HepG2 (cell line): ENCODE data around the gene WFDC1. TPM values are rescaled to one million over a fixed set of nuclear protein-coding genes. Genes with fewer than 3 reads are reported as not detected.

Experiments used
- ATAC-seq: fragments of 200-7000 bp; cut with Tn5 transposase; 3 replicates; pipeline ENCODE4 v1.9.1; 2020; ENCODE audit warnings: mild to moderate bottlenecking, moderate library complexity
- BruUV-seq: library from RNA; stranded (reverse); fragments of 400-500 nt; replicated peaks from 2 replicates; lab custom pipeline; 2021; lab: Mats Ljungman, UMichigan
- CTCF ChIA-PET: fragments of 300-600 bp; formaldehyde crosslinking; extraction: SDS; loops from one replicate; lab custom pipeline; 2021; ENCODE audit warnings: low total read pairs, inconsistent platforms, low intra/inter-chr PET ratio; lab: Yijun Ruan, JAX
- POLR2A ChIA-PET: fragments of 350-600 bp; sonication (Branson Sonifier 250); formaldehyde crosslinking; loops from one replicate; lab custom pipeline; 2020; ENCODE audit warnings: antibody characterized with exemption, inconsistent platforms; lab: Yijun Ruan, JAX
- DNase-seq: peaks from one replicate; pipeline ENCODE4 v3.0.0-alpha.2; 2015; ENCODE audit warnings: low spot score
- FAIRE-seq: peaks from 3 replicates; lab custom pipeline; 2011; peaks lifted over from hg19 to GRCh38; lab: Jason Lieb, UNC
- H2AFZ ChIP-seq: one replicate; pipeline ENCODE4 v1.6.1; 2011; ENCODE audit warnings: low read length, inconsistent platforms
- H3K27ac ChIP-seq: fragments of 300-600 bp; 3 replicates; pipeline ENCODE4 v1.8.0; 2011; ENCODE audit warnings: mixed run types, mild to moderate bottlenecking, mixed read lengths, low read length, inconsistent platforms; ENCODE audit not compliant: insufficient read depth; ENCODE audit errors: extremely low read length
- H3K27me3 ChIP-seq, 2 experiments: fragments of 200-600 bp in 1 of 2; 2 replicates in 1 of 2; 3 replicates in 1 of 2; pipeline versions ENCODE4 v1.6.0 to v1.8.0; 2011; ENCODE audit warnings: low read length in 2 of 2, mild to moderate bottlenecking in 2 of 2, moderate library complexity in 2 of 2, inconsistent platforms in 1 of 2; ENCODE audit not compliant: insufficient read depth in 2 of 2, control insufficient read depth in 1 of 2
- H3K36me3 ChIP-seq, 2 experiments: fragments of 200-600 bp in 1 of 2; replicated peaks in 1 of 2; 2 replicates in 1 of 2; 3 replicates in 1 of 2; pipeline versions ENCODE4 v1.5.1 to v1.8.0; 2011; ENCODE audit warnings: low read length in 2 of 2, inconsistent platforms in 1 of 2; ENCODE audit not compliant: insufficient read depth in 2 of 2, control insufficient read depth in 1 of 2
- H3K4me1 ChIP-seq: 2 replicates; pipeline ENCODE4 v1.5.1; 2012; ENCODE audit warnings: low read length, inconsistent platforms; ENCODE audit not compliant: insufficient read depth
- H3K4me2 ChIP-seq: 2 replicates; pipeline ENCODE4 v1.6.0; 2011; ENCODE audit warnings: low read depth, low read length, inconsistent platforms
- H3K4me3 ChIP-seq, 3 experiments: fragments of 200-600 bp in 1 of 3; sonication (generic), shearing (Covaris generic) in 1 of 3; replicated peaks in 1 of 3; 2 replicates each; pipeline ENCODE4 v1.5.1; 2011 to 2016; ENCODE audit warnings: low read length in 3 of 3, inconsistent platforms in 2 of 3, low read depth in 2 of 3, mild to moderate bottlenecking in 2 of 3, control low read depth in 1 of 3, mixed read lengths in 1 of 3; ENCODE audit not compliant: insufficient read depth in 1 of 3
- H3K79me2 ChIP-seq: one replicate; pipeline ENCODE4 v1.6.1; 2011; ENCODE audit warnings: low read length, inconsistent platforms; ENCODE audit not compliant: insufficient read depth
- H3K9ac ChIP-seq: 2 replicates; pipeline ENCODE4 v1.6.0; 2011; ENCODE audit warnings: mild to moderate bottlenecking, low read depth, low read length, inconsistent platforms; ENCODE audit not compliant: insufficient read depth
- H3K9me3 ChIP-seq: 2 replicates; pipeline ENCODE4 v1.5.1; 2012; ENCODE audit warnings: mild to moderate bottlenecking, low read length
- H4K20me1 ChIP-seq: 2 replicates; pipeline ENCODE4 v1.6.0; 2011; ENCODE audit warnings: inconsistent platforms, mild to moderate bottlenecking, low read length, moderate library complexity; ENCODE audit not compliant: insufficient read depth
- EHMT2 ChIP-seq: fragments of 200-600 bp; sonication (generic); IDR thresholded peaks from 2 replicates; pipeline ENCODE4 v1.7.0; 2017; ENCODE audit warnings: antibody characterized with exemption, low read depth, low read length, borderline replicate concordance
- ISL2 ChIP-seq: sonication (generic); formaldehyde crosslinking; IDR thresholded peaks from 2 replicates; pipeline ENCODE4 v1.5.0; 2020; ENCODE audit warnings: missing genetic modification reagents
- SSRP1 ChIP-seq: IDR thresholded peaks from 2 replicates; pipeline ENCODE4 v1.6.1; 2016; ENCODE audit warnings: control low read depth
- YY1 ChIP-seq: IDR thresholded peaks from 2 replicates; pipeline ENCODE4 v1.6.1; 2011; ENCODE audit warnings: low read length, low read depth, moderate library complexity, mild to moderate bottlenecking; ENCODE audit not compliant: insufficient read depth, insufficient replicate concordance
- ZNF557 ChIP-seq: sonication (generic); formaldehyde crosslinking; IDR thresholded peaks from 2 replicates; pipeline ENCODE4 v1.4.0; 2020; ENCODE audit warnings: missing genetic modification reagents
- WGBS: methylation state at CpG from one replicate; pipeline ENCODE4 v1.1.6; 2017; ENCODE audit warnings: low lambda C conversion rate; 5-methylcytosine and 5-hydroxymethylcytosine counted together
- in situ Hi-C: cut with HindIII; loops from 2 replicates; pipeline ENCODE4 v1.10.0; 2017; ENCODE audit warnings: low pct_unique_long_range_greater_than_20kb; ENCODE audit not compliant: extremely low pct_ligation_motif_present
- intact Hi-C: fragments of 100-400 bp; cut with micrococcal nuclease; formaldehyde crosslinking; loops from one replicate; pipeline ENCODE4 v1.10.0; 2022; ENCODE audit not compliant: unreplicated experiment
- polyA plus RNA-seq, 8 experiments: library from polyadenylated mRNA; depleted of rRNA in 3 of 8; stranded (reverse) in 7 of 8; unstranded in 1 of 8; fragments of >200 nt; fragmentation: Illumina TruSeq in 4 of 8; extraction: Trizol in 4 of 8; gene quantifications; 2 replicates each; pipeline versions ENCODE4 v1.2.1 to v1.2.3, GENCODE V29; 2011 to 2016; ENCODE audit warnings: low read depth in 4 of 8, missing spikeins in 1 of 8, mixed read lengths in 1 of 8; ENCODE audit not compliant: insufficient read depth in 1 of 8
- total RNA-seq, 5 experiments: library from RNA; depleted of rRNA; stranded (reverse); fragments of >200 nt; fragmentation: Illumina TruSeq; extraction: Trizol; gene quantifications; 2 replicates each; pipeline ENCODE4 v1.2.3, GENCODE V29; 2016; ENCODE audit warnings: low read depth in 1 of 5
- TF ChIP-seq, protein P1 (sequence below): sonication (generic); formaldehyde crosslinking; IDR thresholded peaks from 2 replicates; pipeline ENCODE4 v1.5.0; 2020; ENCODE audit warnings: missing genetic modification reagents
- TF ChIP-seq, protein P2 (sequence below): sonication (generic); formaldehyde crosslinking; IDR thresholded peaks from 2 replicates; pipeline ENCODE4 v1.5.0; 2020; ENCODE audit warnings: mild to moderate bottlenecking, missing genetic modification reagents, moderate library complexity
- TF ChIP-seq, protein P3 (sequence below): sonication (generic); formaldehyde crosslinking; IDR thresholded peaks from 2 replicates; pipeline ENCODE4 v1.8.0; 2022; ENCODE audit warnings: low read depth, missing genetic modification reagents

The WFDC1 gene
- total and polyA plus RNA-seq, 2 of the 13 experiments (the other 11 are each of a cell fraction or from before 2014, with no cell fraction given), result not detected

GRCh38 chr16:84331998-84332780 is 37.5 kb downstream of the WFDC1 start:
- Histone ChIP-seq H3K27ac (no peak overlapping the region), H3K9ac (no peak overlapping the region), H2AFZ (no peak overlapping the region), H3K36me3 (no peaks in the 10 kb centered on the region), H3K27me3 (peaks cover 2 to 41% of the 10 kb centered on the region in 2 experiments; a peak in 4 of 5 replicates), H3K4me2 (no peak overlapping the region), H3K9me3 (no peaks in the 10 kb centered on the region), H4K20me1 (no peaks in the 10 kb centered on the region), H3K4me3 (no peak overlapping the region), H3K4me1 (no peaks in the 10 kb centered on the region), H3K79me2 (no peaks in the 10 kb centered on the region)
- no TSS peak for BruUV-seq
- ChIA-PET POLR2A (no interaction called here), CTCF (no interaction called here)
- in situ Hi-C loops, result no loop called here
- 50% methylated on average over 17 of the region's 17 CpGs for WGBS
- no peak for FAIRE-seq
- no peak for TF ChIP-seq YY1
- no peak for TF ChIP-seq SSRP1
- TF ChIP-seq, protein P1, sequence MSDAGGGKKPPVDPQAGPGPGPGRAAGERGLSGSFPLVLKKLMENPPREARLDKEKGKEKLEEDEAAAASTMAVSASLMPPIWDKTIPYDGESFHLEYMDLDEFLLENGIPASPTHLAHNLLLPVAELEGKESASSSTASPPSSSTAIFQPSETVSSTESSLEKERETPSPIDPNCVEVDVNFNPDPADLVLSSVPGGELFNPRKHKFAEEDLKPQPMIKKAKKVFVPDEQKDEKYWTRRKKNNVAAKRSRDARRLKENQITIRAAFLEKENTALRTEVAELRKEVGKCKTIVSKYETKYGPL, result no peak
- TF ChIP-seq ZNF557 (CRISPR knock-in tag), result no peak
- no peak for DNase-seq
- no peak for ATAC-seq
- intact Hi-C loops, result no loop called here

GRCh38 chr16:84332975-84333684 is 38.5 kb downstream of the WFDC1 start:
- no peak for DNase-seq
- peak; percentile 44 for FAIRE-seq
- H3K27me3 ChIP-seq, result peaks cover 2 to 39% of the 10 kb centered on the region in 2 experiments; a peak in 4 of 5 replicates
- H3K4me3 ChIP-seq, result no peak overlapping the region
- ATAC-seq, result peak; percentile 69
- POLR2A ChIA-PET, result no interaction called here
- H2AFZ ChIP-seq, result no peak overlapping the region
- no peak overlapping the region for H3K27ac ChIP-seq
- CTCF ChIA-PET, result no interaction called here
- in situ Hi-C loops (no loop called here), intact Hi-C loops (no loop called here)
- no peaks in the 10 kb centered on the region for H3K36me3 ChIP-seq
- H3K4me2 ChIP-seq, result no peak overlapping the region
- no TSS peak for BruUV-seq
- no peaks in the 10 kb centered on the region for H4K20me1 ChIP-seq
- no peaks in the 10 kb centered on the region for H3K9me3 ChIP-seq
- no peaks in the 10 kb centered on the region for H3K79me2 ChIP-seq
- TF ChIP-seq, protein P2, sequence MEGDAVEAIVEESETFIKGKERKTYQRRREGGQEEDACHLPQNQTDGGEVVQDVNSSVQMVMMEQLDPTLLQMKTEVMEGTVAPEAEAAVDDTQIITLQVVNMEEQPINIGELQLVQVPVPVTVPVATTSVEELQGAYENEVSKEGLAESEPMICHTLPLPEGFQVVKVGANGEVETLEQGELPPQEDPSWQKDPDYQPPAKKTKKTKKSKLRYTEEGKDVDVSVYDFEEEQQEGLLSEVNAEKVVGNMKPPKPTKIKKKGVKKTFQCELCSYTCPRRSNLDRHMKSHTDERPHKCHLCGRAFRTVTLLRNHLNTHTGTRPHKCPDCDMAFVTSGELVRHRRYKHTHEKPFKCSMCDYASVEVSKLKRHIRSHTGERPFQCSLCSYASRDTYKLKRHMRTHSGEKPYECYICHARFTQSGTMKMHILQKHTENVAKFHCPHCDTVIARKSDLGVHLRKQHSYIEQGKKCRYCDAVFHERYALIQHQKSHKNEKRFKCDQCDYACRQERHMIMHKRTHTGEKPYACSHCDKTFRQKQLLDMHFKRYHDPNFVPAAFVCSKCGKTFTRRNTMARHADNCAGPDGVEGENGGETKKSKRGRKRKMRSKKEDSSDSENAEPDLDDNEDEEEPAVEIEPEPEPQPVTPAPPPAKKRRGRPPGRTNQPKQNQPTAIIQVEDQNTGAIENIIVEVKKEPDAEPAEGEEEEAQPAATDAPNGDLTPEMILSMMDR (CRISPR knock-in tag), result 0 out of 2 replicates have a peak, but pooled peaks have one; percentile 15
- TF ChIP-seq ISL2 (CRISPR knock-in tag) (no peak), EHMT2 (no peak)
- TF ChIP-seq, protein P3, sequence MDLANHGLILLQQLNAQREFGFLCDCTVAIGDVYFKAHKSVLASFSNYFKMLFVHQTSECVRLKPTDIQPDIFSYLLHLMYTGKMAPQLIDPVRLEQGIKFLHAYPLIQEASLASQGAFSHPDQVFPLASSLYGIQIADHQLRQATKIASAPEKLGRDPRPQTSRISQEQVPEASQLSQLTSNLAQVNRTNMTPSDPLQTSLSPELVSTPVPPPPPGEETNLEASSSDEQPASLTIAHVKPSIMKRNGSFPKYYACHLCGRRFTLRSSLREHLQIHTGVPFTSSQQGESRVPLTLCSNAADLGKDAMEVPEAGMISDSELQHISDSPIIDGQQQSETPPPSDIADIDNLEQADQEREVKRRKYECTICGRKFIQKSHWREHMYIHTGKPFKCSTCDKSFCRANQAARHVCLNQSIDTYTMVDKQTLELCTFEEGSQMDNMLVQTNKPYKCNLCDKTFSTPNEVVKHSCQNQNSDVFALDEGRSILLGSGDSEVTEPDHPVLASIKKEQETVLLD (CRISPR knock-in tag), result no peak
- WGBS, result 11% methylated on average over 10 of the region's 10 CpGs
- H3K4me1 ChIP-seq, result no peaks in the 10 kb centered on the region
- no peak overlapping the region for H3K9ac ChIP-seq
